A172 (cell line): ENCODE measurements around the gene DPY19L3. TPM values are rescaled to one million over a fixed set of nuclear protein-coding genes. Genes with fewer than 3 reads are reported as not detected.
"Not testable (repeated sequence)": the region's sequence is repeated elsewhere in the genome, so short reads cannot be mapped to it uniquely, and the experiment has no call there.

Experiments used
- DNase-seq: peaks from one replicate; pipeline ENCODE4 v3.0.0-alpha.2; 2015; ENCODE audit warnings: low spot score
- total RNA-seq: library from RNA; depleted of rRNA; stranded (reverse); fragments of >200 nt; shearing (Covaris generic); gene quantifications from 2 replicates; pipeline ENCODE4 v1.2.3, GENCODE V29; 2014; rRNA removed

The DPY19L3 gene
- 8.3 and 25.3 TPM in 2 replicates for total RNA-seq

- peak; percentile 87 for DNase-seq
Observed at GRCh38 chr19:32405431-32406160, at the start of gene DPY19L3. TSS of gene DPY19L3 (plus strand) at chr19:32405770. CDS start at chr19:32408254, 2,484 bp downstream.

- DNase-seq, result no peak
Observed at GRCh38 chr19:32357720-32358119, 47.9 kb upstream of the DPY19L3 start.

- no peak for DNase-seq
Observed at GRCh38 chr19:32358321-32358720, 47.2 kb upstream of the DPY19L3 start.

GRCh38 chr19:32359581-32359980 lies 46.0 kb upstream of the DPY19L3 start:
- DNase-seq, result no peak

GRCh38 chr19:32361574-32362317 lies 43.8 kb upstream of the DPY19L3 start:
- no peak for DNase-seq

- DNase-seq, result no peak
Observed at GRCh38 chr19:32362318-32362691, 43.3 kb upstream of the DPY19L3 start.

- no peak for DNase-seq
Observed at GRCh38 chr19:32363175-32363574, 42.4 kb upstream of the DPY19L3 start.

GRCh38 chr19:32363632-32364031 lies 41.9 kb upstream of the DPY19L3 start:
- DNase-seq, result no peak

- no peak for DNase-seq
Observed at GRCh38 chr19:32364040-32364439, 41.5 kb upstream of the DPY19L3 start.

GRCh38 chr19:32367063-32367462 lies 38.5 kb upstream of the DPY19L3 start:
- DNase-seq, result no peak

GRCh38 chr19:32367948-32368536 lies 37.5 kb upstream of the DPY19L3 start:
- no peak for DNase-seq

GRCh38 chr19:32368787-32369186 lies 36.8 kb upstream of the DPY19L3 start:
- DNase-seq, result no peak

- DNase-seq, result peak; percentile 50
Observed at GRCh38 chr19:32372726-32373517, 32.6 kb upstream of the DPY19L3 start.

- peak; percentile 100 for DNase-seq
Observed at GRCh38 chr19:32373585-32374295, 31.8 kb upstream of the DPY19L3 start.

GRCh38 chr19:32374362-32374761 lies 31.2 kb upstream of the DPY19L3 start:
- DNase-seq, result not testable (repeated sequence)

- DNase-seq, result not testable (repeated sequence)
Observed at GRCh38 chr19:32377088-32377487, 28.5 kb upstream of the DPY19L3 start.

GRCh38 chr19:32380269-32380668 lies 25.3 kb upstream of the DPY19L3 start:
- no peak for DNase-seq

- DNase-seq, result peak; percentile 53
Observed at GRCh38 chr19:32387701-32388392, 17.7 kb upstream of the DPY19L3 start.

GRCh38 chr19:32388393-32388855 lies 17.1 kb upstream of the DPY19L3 start:
- DNase-seq, result no peak

GRCh38 chr19:32392901-32393300 lies 12.7 kb upstream of the DPY19L3 start:
- no peak for DNase-seq
